K562 (cell line): Measurements from ENCODE around the gene C22orf39. TPM values are rescaled to one million over a fixed set of nuclear protein-coding genes. Genes with fewer than 3 reads are reported as not detected.

ENCODE experiments used
- ATAC-seq: fragments of 200-7000 bp; cut with Tn5 transposase; 3 replicates; pipeline ENCODE4 v1.9.1; 2020; ENCODE audit warnings: moderate library complexity
- BruUV-seq: library from RNA; stranded (reverse); fragments of 400-500 nt; replicated peaks from 2 replicates; lab custom pipeline; 2021; lab: Mats Ljungman, UMichigan
- CTCF ChIA-PET: fragments of 300-600 bp; formaldehyde crosslinking; extraction: SDS; loops from one replicate; lab custom pipeline; 2021; ENCODE audit warnings: low intra/inter-chr PET ratio; lab: Yijun Ruan, JAX
- POLR2A ChIA-PET: fragments of 300-600, 350-650 bp; sonication (Branson Sonifier 250); formaldehyde crosslinking; extraction: SDS; loops from one replicate; lab custom pipeline; 2021; ENCODE audit warnings: antibody characterized with exemption, inconsistent platforms; lab: Yijun Ruan, JAX
- DNase-seq, 4 experiments: peaks; one replicate each; pipeline versions ENCODE4 v3.0.0 to v3.0.0-alpha.2; 2011 to 2018; ENCODE audit warnings: low spot score in 3 of 4, mixed read lengths in 3 of 4; ENCODE audit errors: extremely low read depth in 1 of 4
- FAIRE-seq: peaks from 2 replicates; lab custom pipeline; 2011; peaks lifted over from hg19 to GRCh38; lab: Jason Lieb, UNC
- H2AFZ ChIP-seq: 2 replicates; pipeline ENCODE4 v1.6.0; 2011; ENCODE audit warnings: low read depth, low read length, control low read depth, inconsistent platforms
- H3K27ac ChIP-seq: fragments of 200-600 bp; 3 replicates; pipeline ENCODE4 v1.8.0; 2011; ENCODE audit warnings: low read depth, mild to moderate bottlenecking, control low read depth, inconsistent platforms, low read length, moderate library complexity, mixed read lengths; ENCODE audit errors: extremely low read depth
- H3K27me3 ChIP-seq, 2 experiments: fragments of 300-600 bp in 1 of 2; 2 replicates in 1 of 2; 3 replicates in 1 of 2; pipeline versions ENCODE4 v1.6.0 to v1.8.0; 2011; ENCODE audit warnings: inconsistent platforms in 2 of 2, low read length in 2 of 2, mild to moderate bottlenecking in 1 of 2, mixed read lengths in 1 of 2, moderate library complexity in 1 of 2; ENCODE audit not compliant: control insufficient read depth in 2 of 2, insufficient read depth in 2 of 2
- H3K36me3 ChIP-seq: fragments of 300-600 bp; 3 replicates; pipeline ENCODE4 v1.8.0; 2011; ENCODE audit warnings: mild to moderate bottlenecking, low read length, inconsistent platforms; ENCODE audit not compliant: control insufficient read depth, insufficient read depth
- H3K4me1 ChIP-seq, 2 experiments: fragments of 200-600 bp in 1 of 2; replicated peaks in 1 of 2; 2 replicates in 1 of 2; 3 replicates in 1 of 2; pipeline versions ENCODE4 v1.5.1 to v1.8.0; 2011; ENCODE audit warnings: inconsistent platforms in 2 of 2, low read length in 2 of 2, mild to moderate bottlenecking in 1 of 2, mixed read lengths in 1 of 2, moderate library complexity in 1 of 2; ENCODE audit not compliant: control insufficient read depth in 2 of 2, insufficient read depth in 2 of 2
- H3K4me2 ChIP-seq: 2 replicates; pipeline ENCODE4 v1.6.1; 2011; ENCODE audit warnings: low read length, control low read depth, inconsistent platforms, mixed read lengths; ENCODE audit not compliant: insufficient read depth
- H3K4me3 ChIP-seq: fragments of 200-600 bp; sonication (generic), shearing (Covaris generic); 2 replicates; pipeline ENCODE4 v1.5.1; 2016; ENCODE audit warnings: control low read depth, inconsistent platforms
- H3K79me2 ChIP-seq: fragments of 200-600 bp; 3 replicates; pipeline ENCODE4 v1.8.0; 2011; ENCODE audit warnings: low read length, inconsistent platforms; ENCODE audit not compliant: control insufficient read depth, insufficient read depth
- H3K9ac ChIP-seq, 2 experiments: 2 replicates each; pipeline versions ENCODE4 v1.6.0 to v1.6.1; 2011; ENCODE audit warnings: low read depth in 2 of 2, low read length in 2 of 2, control low read depth in 1 of 2, inconsistent platforms in 1 of 2, mild to moderate bottlenecking in 1 of 2, mixed read lengths in 1 of 2; ENCODE audit not compliant: insufficient read depth in 1 of 2
- H3K9me1 ChIP-seq: one replicate; pipeline ENCODE4 v1.6.0; 2011; ENCODE audit warnings: inconsistent platforms, mild to moderate bottlenecking, low read length, moderate library complexity; ENCODE audit not compliant: control insufficient read depth, insufficient read depth
- H3K9me3 ChIP-seq: replicated peaks from 2 replicates; pipeline ENCODE4 v1.5.1; 2011; ENCODE audit warnings: low read depth, low read length, inconsistent platforms; ENCODE audit not compliant: control insufficient read depth, insufficient read depth
- H4K20me1 ChIP-seq: replicated peaks from 2 replicates; pipeline ENCODE4 v1.6.1; 2011; ENCODE audit warnings: low read length, inconsistent platforms, mixed read lengths; ENCODE audit not compliant: control insufficient read depth, insufficient read depth
- CCAR2 ChIP-seq: fragments of 200-400 bp; formaldehyde crosslinking; IDR thresholded peaks from 2 replicates; pipeline ENCODE4 v1.6.1; 2017; ENCODE audit warnings: mild to moderate bottlenecking, low read depth, low read length
- CLOCK ChIP-seq: fragments of 250-450 bp; sonication (Bioruptor Pico); IDR thresholded peaks from 2 replicates; pipeline ENCODE4 v1.4.0; 2020; ENCODE audit warnings: mild to moderate bottlenecking, moderate library complexity, borderline replicate concordance
- DMBX1 ChIP-seq: fragments of 250-450 bp; sonication (Bioruptor Pico); IDR thresholded peaks from 2 replicates; pipeline ENCODE4 v1.8.0; 2022; ENCODE audit warnings: inconsistent platforms, mild to moderate bottlenecking, moderate library complexity, borderline replicate concordance
- E2F5 ChIP-seq: sonication (generic); formaldehyde crosslinking; IDR thresholded peaks from 2 replicates; pipeline ENCODE4 v1.8.0; 2022; ENCODE audit warnings: mild to moderate bottlenecking, missing genetic modification reagents
- ESRRA ChIP-seq: fragments of 450-650 bp; IDR thresholded peaks from 2 replicates; pipeline ENCODE4 v1.6.1; 2014; ENCODE audit warnings: low read depth, mild to moderate bottlenecking, moderate library complexity, borderline replicate concordance
- FIP1L1 ChIP-seq: fragments of 200-400 bp; formaldehyde crosslinking; IDR thresholded peaks from 2 replicates; pipeline ENCODE4 v1.6.1; 2018; ENCODE audit warnings: mild to moderate bottlenecking, low read depth, low read length; ENCODE audit not compliant: poor library complexity, severe bottlenecking
- HDAC6 ChIP-seq: IDR thresholded peaks from 2 replicates; pipeline ENCODE4 v1.6.1; 2012; ENCODE audit warnings: low read depth, mild to moderate bottlenecking, control low read depth, inconsistent platforms, low read length, moderate library complexity
- KHSRP ChIP-seq: fragments of 450-650 bp; IDR thresholded peaks from 2 replicates; pipeline ENCODE4 v1.6.1; 2017
- L3MBTL2 ChIP-seq: fragments of 450-650 bp; IDR thresholded peaks from 2 replicates; pipeline ENCODE4 v1.6.1; 2016; ENCODE audit warnings: mild to moderate bottlenecking, moderate library complexity
- MAFK ChIP-seq: IDR thresholded peaks from 2 replicates; pipeline ENCODE4 v1.6.1; 2011; ENCODE audit warnings: low read length, improper control_type of control experiment
- MTA3 ChIP-seq: fragments of 450-650 bp; formaldehyde crosslinking; IDR thresholded peaks from 2 replicates; pipeline ENCODE4 v1.6.1; 2017; ENCODE audit warnings: mild to moderate bottlenecking, borderline replicate concordance
- MYC ChIP-seq, 2 experiments: fragments of 250-450 bp in 1 of 2; sonication (Bioruptor Pico) in 1 of 2; IDR thresholded peaks; 2 replicates each; pipeline versions ENCODE4 v1.5.1 to v1.6.1; 2012 to 2021; ENCODE audit warnings: low read depth in 2 of 2, borderline replicate concordance in 1 of 2, improper control_type of control experiment in 1 of 2, low read length in 1 of 2, mild to moderate bottlenecking in 1 of 2, moderate library complexity in 1 of 2
- PYGO2 ChIP-seq: fragments of 450-650 bp; IDR thresholded peaks from 2 replicates; pipeline ENCODE4 v1.6.1; 2016; ENCODE audit warnings: mild to moderate bottlenecking, missing genetic modification characterization, moderate library complexity, missing compliant biosample characterization
- SIX5 ChIP-seq, 2 experiments: IDR thresholded peaks; 2 replicates each; pipeline ENCODE4 v1.6.1; 2011; ENCODE audit warnings: low read length in 2 of 2, borderline replicate concordance in 1 of 2, low read depth in 1 of 2, mild to moderate bottlenecking in 1 of 2, moderate library complexity in 1 of 2; ENCODE audit not compliant: insufficient read depth in 1 of 2
- SMAD1 ChIP-seq: fragments of 150-350 bp; IDR thresholded peaks from 2 replicates; pipeline ENCODE4 v1.6.1; 2014; ENCODE audit warnings: low read length, low read depth; ENCODE audit not compliant: partially characterized antibody
- TAL1 ChIP-seq: fragments of 450-650 bp; IDR thresholded peaks from 2 replicates; pipeline ENCODE4 v1.6.1; 2016; ENCODE audit warnings: mild to moderate bottlenecking
- ZFPM2 ChIP-seq: fragments of 250-450 bp; sonication (Bioruptor Pico); IDR thresholded peaks from 2 replicates; pipeline ENCODE4 v1.5.1; 2022; ENCODE audit warnings: mild to moderate bottlenecking
- ZNF175 ChIP-seq: fragments of 200-800 bp; sonication (Bioruptor generic); IDR thresholded peaks from 2 replicates; pipeline ENCODE4 v1.6.1; 2016; ENCODE audit warnings: low read depth, mild to moderate bottlenecking, missing genetic modification characterization, missing compliant biosample characterization
- ZNF232 ChIP-seq: sonication (generic); formaldehyde crosslinking; IDR thresholded peaks from 2 replicates; pipeline ENCODE4 v1.8.0; 2022; ENCODE audit warnings: mild to moderate bottlenecking, missing genetic modification reagents
- ZNF436 ChIP-seq: fragments of 250-450, 450-650 bp; sonication (Bioruptor Pico); formaldehyde crosslinking; IDR thresholded peaks from 2 replicates; pipeline ENCODE4 v1.7.0; 2020; ENCODE audit warnings: mild to moderate bottlenecking
- WGBS: fragments of 100-300 bp; shearing (Covaris generic); methylation state at CpG from one replicate; pipeline ENCODE4 v1.1.6; 2016; ENCODE audit warnings: low coverage, mixed read lengths; ENCODE audit not compliant: insufficient coverage; ENCODE audit errors: missing lambda C conversion rate; 5-methylcytosine and 5-hydroxymethylcytosine counted together
- in situ Hi-C: fragments of 300-500 bp; cut with MboI; formaldehyde crosslinking; loops from 4 replicates; pipeline ENCODE4 v1.15.0; 2018; ENCODE audit warnings: inconsistent platforms, mixed read lengths
- intact Hi-C: fragments of 100-400 bp; cut with micrococcal nuclease; formaldehyde crosslinking; loops from 2 replicates; pipeline ENCODE4 v1.14.2; 2022
- polyA plus RNA-seq, 8 experiments: library from polyadenylated mRNA; depleted of rRNA in 4 of 8; stranded (reverse) in 5 of 8; unstranded in 3 of 8; fragments of >200 nt; fragmentation: Nextera tagmentation in 2 of 8; fragmentation: Illumina TruSeq in 1 of 8; extraction: Ambion mirVana in 2 of 8; extraction: Trizol in 1 of 8; gene quantifications; 2 replicates each; pipeline versions ENCODE4 v1.2.1 to v1.2.3, GENCODE V29; 2011 to 2014; ENCODE audit warnings: inconsistent platforms in 1 of 8, missing spikeins in 1 of 8
- total RNA-seq, 7 experiments: library from RNA; depleted of rRNA in 6 of 7; stranded (reverse); fragments of >200 nt in 6 of 7; fragmentation: Illumina TruSeq in 2 of 7; extraction: Trizol in 2 of 7; gene quantifications; 2 replicates each; pipeline versions ENCODE4 v1.2.1 to v1.2.3, GENCODE V29; 2011 to 2021; ENCODE audit warnings: low replicate concordance in 1 of 7

C22orf39 gene
- total and polyA plus RNA-seq, 9 of the 15 experiments (the other 6 are each of a cell fraction or from before 2014, with no cell fraction given): 20.4 to 139 (median 66.8) TPM

GRCh38 chr22:19398206-19398605 lies 49.3 kb downstream of the C22orf39 start:
- H4K20me1 ChIP-seq: 0 out of 2 replicates have a peak, but pooled peaks cover 5% of the 10 kb centered on the region
- no peak overlapping the region for H3K4me3 ChIP-seq
- no peak for ATAC-seq
- peaks cover 11% of the 10 kb centered on the region for H3K9me1 ChIP-seq
- ChIA-PET POLR2A (interaction anchor here (0.6 to 15.8 kb wide), 11 partner anchors 11 to 357 kb away, joined by 3 to 245 read pairs (median 7); partner anchors contain the start of genes HIRA and MRPL40), CTCF (no interaction called here)
- H2AFZ ChIP-seq: no peak overlapping the region
- no peaks in the 10 kb centered on the region for H3K27me3 ChIP-seq
- no peak overlapping the region for H3K4me2 ChIP-seq
- intact Hi-C loops (loop anchor here (5.0 to 10.0 kb wide), 2 partner anchors 79 to 227 kb away; partner anchors contain the start of genes CDC45 and UFD1), in situ Hi-C loops (no loop called here)
- WGBS: 63% methylated on average over 6 of the region's 6 CpGs
- H3K9ac ChIP-seq: peak overlapping the region; percentile 54 to 84; a peak in 3 of 4 replicates
- peaks cover 31 to 33% of the 10 kb centered on the region in 2 experiments for H3K4me1 ChIP-seq
- peaks cover 15% of the 10 kb centered on the region; the same call in 2 of the 3 replicates for H3K79me2 ChIP-seq
- H3K27ac ChIP-seq: peak overlapping the region; percentile 73
- peaks cover 95% of the 10 kb centered on the region for H3K36me3 ChIP-seq
- no peak for DNase-seq
- BruUV-seq: no TSS peak
- no peaks in the 10 kb centered on the region for H3K9me3 ChIP-seq
- no peak for FAIRE-seq
- TF ChIP-seq SMAD1 (no peak), ZNF232 (CRISPR knock-in tag) (no peak), CCAR2 (no peak), SIX5 (IDR thresholded peaks at IDR 0.05; ENCODE audit: borderline replicate concordance in 1 of 2, insufficient read depth in 1 of 2, low read depth in 1 of 2, low read length in 2 of 2) (no peak), HDAC6 (no peak), ZNF175 (CRISPR knock-in tag) (peak; percentile 54; the same call in 1 of the 2 replicates), PYGO2 (tag) (no peak), TAL1 (no peak), ESRRA (no peak), L3MBTL2 (peak; percentile 25; the same call in 1 of the 2 replicates), ZNF436 (CRISPR knock-in tag) (0 out of 2 replicates have a peak, but pooled peaks have one; percentile 38), MTA3 (no peak), ZFPM2 (0 out of 2 replicates have a peak, but pooled peaks have one; percentile 53), MYC (IDR thresholded peaks at IDR 0.05; ENCODE audit: low read depth, low read length) (no peak), MYC (CRISPR knock-in tag; IDR thresholded peaks at IDR 0.05; ENCODE audit: borderline replicate concordance, low read depth) (0 out of 2 replicates have a peak, but pooled peaks have one; percentile 42), E2F5 (no peak), KHSRP (no peak), CLOCK (CRISPR knock-in tag) (no peak), MAFK (no peak), FIP1L1 (no peak), DMBX1 (CRISPR knock-in tag) (peak; percentile 20; the same call in 1 of the 2 replicates)
